M059J (cell line): ENCODE results near the gene CXCL14. TPM values are rescaled to one million over a fixed set of nuclear protein-coding genes. Genes with fewer than 3 reads are reported as not detected.
"Not testable (repeated sequence)": the region's sequence is repeated elsewhere in the genome, so short reads cannot be mapped to it uniquely, and the experiment has no call there.

Source experiments
- DNase-seq: peaks from one replicate; pipeline ENCODE4 v3.0.0-alpha.2; 2012; ENCODE audit warnings: low read depth
- total RNA-seq: library from RNA; depleted of rRNA; stranded (reverse); fragments of >200 nt; shearing (Covaris generic); gene quantifications from 2 replicates; pipeline ENCODE4 v1.2.3, GENCODE V29; 2014; rRNA removed

Gene CXCL14
- total RNA-seq, 1 experiment from 2014 or later, result 0.62 TPM

DNA sequence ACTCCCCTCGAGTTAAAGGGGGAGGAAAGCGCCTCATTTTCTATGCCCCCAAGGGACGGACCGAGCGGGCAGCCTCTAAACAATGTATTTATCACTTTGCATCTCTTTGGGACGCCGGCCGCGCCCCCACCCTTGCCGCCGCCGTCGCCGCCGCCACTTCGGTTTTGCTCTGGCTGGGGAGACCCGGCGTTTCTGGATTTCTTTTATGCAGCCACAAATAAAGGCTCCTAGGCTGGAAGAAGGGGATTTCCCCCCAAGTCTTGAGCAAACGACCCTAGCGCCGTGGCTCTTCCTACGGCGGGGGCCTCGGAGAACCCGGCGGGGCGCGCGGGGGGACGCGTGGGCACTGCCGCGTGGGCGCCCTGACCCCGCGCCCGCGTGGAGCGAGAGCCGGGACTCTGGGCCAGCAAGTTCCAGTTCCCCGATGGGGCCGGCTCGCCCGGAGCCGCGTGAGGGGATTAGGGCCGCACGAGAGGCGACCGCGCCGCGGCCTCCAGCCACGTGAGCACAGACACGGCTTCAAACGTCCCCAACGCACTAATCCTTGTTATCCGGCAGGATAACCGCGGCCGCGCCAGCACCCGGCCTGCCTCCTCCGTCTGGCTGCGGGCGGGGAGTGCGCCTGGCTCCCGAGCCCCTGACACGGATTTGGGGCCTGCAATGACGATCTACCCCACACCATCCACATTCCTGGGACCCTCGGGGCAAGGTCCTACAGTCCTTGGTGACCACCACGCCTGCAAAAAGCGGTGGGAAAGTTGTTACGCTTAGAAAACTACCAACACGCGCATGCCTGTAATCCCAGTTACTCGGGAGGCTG, 35.1 kb downstream of the CXCL14 start:
- DNase-seq, result no peak

DNA sequence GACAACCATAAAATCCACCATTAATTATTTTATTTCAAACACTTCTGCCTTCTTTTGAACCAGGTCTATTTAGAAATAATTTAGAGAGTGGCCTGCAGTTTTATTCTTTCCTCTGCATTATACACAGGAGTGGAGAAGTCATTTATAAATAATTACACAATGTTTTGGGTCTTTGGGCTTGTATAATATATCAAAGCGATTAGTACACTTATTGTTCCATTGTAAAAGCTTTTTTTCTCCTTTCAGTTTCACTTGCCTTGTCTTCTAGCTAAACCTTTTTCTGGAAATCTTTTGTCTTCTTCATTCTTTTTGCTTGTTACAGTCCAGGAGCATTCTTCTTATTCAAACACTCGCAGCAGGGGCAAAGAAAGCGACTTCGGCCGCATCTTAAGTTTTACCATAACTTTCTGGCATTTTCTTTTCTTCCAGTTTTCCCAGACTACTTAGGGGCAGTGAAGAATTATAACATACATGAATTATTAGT, 35.7 kb downstream of the CXCL14 start:
- no peak for DNase-seq

DNA sequence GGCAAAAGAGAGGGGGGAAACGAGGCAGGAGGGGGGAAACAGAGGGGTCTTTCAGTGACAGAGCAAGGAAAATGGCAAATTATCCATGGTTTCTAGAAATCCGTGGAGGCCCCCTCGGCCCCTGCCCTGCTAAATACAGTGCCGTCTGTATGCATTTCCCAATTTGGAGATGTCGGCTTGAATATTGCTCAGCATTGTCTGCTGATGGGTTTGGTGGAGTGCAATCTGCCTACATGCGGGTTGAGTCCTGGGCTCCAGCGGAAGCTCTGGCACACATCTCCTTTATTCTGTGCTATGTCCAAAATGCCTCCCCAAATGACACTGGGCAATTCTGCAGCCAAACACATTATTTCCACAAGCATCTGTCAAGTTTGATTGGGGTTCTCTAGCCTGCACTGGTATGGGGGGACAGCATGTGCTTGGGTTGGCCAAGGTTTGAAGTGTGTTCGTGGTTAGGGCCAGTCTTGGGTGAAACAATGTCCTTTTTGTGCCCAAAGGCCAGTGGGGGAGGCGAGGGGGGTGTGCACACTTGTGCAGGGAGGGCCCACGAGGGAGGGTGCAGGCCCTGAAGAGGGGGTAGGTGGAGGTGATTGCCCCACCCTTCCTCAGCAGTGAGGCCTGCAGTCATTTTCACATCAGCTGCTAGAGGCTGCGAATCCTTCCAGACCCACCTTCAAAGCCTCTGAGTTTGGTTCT, 36.8 kb downstream of the CXCL14 start:
- no peak for DNase-seq

DNA sequence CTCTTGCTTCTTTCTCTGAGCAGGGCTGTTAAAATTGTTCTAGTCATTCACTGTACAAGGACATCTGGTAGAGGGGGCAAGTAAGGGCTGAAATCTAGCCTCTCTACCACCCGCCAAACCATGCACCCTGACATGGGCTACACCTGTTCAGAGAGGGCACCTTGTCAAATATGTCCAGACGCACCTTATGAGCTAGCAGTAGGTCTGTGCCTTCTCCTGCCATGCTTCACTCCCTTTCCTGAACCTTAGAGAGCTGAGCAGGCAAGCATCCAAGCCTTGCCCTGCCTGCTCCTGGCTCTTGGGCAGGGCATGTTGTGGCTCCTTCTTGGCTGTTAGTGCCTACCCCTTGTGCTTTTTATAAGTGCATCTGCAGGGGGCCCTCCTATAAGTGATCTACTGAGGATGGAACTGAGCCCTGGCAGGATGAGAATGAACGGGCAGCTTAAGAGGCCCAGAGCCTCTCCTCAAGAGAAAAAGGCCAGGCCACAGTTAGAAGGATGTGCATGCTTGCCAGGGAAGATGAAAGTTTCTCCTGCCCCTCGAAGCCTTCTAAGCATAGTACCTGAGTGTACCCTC, 39.3 kb downstream of the CXCL14 start:
- DNase-seq, result no peak

DNA sequence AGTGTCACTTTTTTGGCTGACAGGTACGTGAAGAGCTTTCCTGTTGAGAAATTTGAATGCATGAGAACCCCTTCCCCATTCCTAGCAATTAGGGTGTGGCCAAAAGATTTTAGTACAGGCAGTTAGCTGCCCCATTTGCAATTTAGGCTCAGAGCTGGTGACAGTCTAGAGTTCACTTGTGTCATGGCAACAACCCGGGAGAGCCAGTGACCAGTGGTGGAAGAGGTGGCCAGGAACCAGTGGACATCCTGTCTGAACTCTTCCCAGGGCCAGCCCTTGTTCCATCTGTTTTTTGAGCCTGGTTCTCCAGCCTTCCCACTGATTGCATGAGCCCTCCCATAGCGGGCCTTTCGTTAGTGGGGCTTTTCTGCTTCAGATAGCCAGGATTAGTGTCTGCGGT, 40.5 kb downstream of the CXCL14 start:
- DNase-seq, result no peak

DNA sequence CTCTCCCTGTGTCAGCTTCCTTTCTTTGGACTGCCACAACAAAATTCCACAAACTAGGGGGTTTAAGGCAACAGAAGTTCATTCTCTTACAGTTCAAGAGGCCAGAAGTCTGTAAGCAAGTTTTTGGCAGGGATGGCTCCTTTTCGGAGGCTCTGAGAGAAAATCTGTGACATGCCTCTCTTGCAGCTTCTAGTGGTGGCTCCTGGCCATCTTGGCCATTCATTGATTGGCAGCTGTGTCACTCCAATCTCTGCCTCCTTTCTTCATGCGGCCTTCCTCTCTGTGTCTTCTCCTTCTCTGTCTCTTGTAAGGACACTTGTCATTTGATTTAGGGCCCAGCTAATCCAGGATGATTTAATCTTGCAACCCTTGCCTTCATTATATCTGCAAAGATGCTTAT, 41.0 kb downstream of the CXCL14 start:
- DNase-seq, result no peak

DNA sequence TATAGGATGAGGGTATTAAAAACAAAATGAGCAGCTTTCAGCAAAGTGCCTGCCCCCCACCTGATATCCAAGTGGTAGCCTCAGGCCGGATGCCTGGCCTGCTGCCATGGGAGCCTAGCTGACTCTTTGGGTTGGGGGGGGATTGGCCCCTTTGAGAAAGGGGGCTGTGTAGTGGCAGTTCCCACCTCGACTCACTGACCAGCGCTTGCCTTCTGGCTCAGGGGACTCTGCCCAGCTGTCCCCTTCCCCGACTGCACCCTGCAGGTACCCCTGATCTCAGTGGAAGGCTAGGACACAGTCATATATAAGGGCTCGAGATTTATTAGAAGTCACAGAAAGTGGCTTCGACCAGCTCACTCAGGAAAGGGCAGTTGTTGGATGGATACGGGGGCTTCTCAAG, 41.5 kb downstream of the CXCL14 start:
- no peak for DNase-seq

DNA sequence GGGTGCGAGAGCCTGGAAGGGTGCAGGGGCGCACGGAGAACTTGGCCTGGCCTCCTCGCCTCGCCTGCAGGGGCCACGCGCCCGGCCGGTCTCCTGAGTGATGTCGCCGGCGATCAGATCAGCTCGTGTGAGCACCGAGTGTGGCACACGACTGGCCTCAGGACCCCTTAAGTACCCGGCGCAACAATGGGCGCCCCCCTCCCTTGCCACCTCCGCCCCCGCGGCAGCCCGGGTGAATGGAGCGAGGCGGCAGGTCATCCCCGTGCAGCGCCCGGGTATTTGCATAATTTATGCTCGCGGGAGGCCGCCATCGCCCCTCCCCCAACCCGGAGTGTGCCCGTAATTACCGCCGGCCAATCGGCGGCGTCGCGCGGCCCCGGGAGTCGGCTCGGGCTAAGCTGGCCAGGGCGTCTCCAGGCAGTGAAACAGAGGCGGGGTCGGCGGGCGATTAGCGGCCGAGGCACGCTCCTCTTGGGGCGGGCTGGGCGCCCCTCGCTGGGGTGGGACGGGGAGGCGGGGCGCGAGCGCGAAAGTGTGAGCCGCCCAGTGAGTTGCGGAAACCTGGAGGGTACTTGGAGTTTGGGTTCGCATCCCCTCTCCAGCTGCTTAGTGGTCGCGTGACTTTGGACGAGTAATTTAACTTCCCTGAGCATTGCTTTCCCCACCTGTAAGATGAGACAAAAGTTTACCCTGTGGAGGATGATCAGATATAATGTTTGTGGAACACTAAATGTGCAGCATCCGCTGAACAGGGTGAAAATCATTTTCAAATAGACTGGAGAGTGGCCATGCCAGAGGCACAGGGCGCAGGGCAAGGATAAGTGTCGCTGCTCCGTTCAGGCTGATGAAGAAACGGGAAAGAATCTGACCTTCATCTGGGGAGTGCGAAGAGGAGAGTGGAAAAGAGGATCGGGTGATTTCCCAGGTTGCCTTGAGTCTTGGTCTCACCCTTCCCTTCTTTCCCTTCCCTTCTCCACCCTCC, 42.7 kb downstream of the CXCL14 start, which contains the start of gene NEUROG1:
NEUROG1 (minus strand) TSS at position 145 of the 982 bp plus-strand sequence. CDS start 274 bp downstream, outside the sequence.
- DNase-seq, result no peak

DNA sequence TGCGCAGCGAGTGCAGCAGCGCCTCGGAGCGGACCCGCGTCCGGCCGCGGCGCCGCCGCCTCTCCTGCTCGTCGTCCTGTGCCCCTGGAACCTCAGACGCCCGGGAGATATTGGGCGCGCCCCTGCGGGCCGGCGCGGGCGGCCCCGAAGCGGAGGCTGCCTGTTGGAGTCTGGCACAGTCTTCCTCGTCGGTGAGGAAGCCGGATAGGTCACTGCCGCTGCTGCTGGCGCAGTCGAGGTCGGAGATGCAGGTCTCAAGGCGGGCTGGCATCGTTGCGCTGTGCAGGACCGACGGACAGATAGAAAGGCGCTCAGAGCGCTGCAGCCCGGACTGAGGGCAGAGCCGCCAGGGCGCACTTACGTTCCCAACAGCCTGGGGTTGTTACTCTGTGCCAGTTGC, 43.4 kb downstream of the CXCL14 start:
- no peak for DNase-seq

DNA sequence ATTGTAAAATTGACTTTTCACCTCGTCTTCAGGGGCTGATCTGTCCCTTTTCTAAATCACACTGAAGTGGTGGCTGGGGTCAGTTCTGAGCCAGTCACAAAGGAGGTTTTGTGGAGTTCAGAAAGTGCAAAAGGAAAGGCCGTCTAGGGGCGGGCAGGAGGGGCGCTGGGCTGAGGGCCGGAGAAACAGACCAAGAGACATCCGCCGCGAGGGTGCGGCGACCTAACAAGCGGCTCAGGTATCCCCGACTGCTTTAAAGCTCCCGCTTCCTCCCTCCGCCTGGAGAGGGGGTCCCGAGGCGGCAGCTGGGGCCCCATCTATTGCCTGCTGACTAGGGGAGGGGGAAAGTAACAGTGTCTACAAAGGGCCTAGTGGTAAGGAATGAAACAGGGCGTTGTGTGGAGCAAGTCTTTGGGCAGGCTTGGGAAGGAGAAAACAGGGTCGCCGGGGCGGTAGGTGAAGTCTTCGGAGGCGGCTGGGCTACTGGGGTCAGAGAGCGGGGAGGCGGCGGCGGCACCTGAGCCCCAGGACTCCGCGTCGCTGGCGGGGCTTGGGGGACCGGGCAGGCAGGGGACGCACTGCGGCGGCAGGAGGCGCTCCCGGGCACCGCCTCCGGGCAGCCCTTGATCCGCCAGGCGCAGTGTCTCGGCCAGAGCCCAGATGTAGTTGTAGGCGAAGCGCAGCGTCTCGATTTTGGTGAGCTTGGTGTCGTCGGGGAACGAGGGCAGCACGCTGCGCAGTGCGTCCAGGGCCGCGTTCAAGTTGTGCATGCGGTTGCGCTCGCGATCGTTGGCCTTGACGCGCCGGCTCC, 44.0 kb downstream of the CXCL14 start:
- DNase-seq, result no peak

DNA sequence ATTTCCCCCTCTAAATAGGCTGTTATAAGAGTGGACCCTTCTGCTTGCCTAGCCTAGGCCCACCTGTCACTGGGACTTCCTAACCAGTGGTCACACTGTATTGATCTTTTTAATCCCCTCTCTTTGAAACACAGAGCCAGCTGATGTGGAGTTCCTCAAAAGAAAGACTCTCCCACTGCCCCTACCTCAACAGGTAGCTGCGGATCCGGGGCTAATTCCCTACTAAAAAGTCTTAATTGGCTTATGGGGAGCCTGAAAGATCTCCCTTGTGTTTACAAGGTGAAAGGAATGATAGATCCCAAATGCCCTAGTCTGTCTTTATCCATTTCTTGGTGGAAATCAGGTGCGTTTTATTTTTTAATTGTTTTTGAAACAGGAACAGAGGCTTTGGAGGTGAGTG, 45.0 kb downstream of the CXCL14 start:
- DNase-seq, result no peak

DNA sequence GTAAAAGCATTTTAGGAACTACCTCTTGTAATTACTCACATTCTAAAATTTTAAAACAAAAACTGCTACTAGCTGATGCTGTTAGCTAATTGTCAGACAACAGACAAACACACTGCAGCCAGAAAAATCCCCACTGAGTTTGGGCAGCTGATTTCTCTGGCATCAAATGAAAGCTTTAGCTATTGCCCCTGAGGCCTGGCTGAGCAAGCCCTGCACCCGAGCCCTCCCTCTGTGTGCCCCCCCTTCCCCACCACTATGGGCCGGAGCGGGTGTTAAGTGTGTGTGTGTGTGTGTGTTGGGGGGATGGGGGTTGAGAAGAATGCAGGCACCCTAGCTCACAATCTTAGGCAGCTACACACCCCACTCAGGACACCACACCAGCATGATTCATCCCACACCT, 45.5 kb downstream of the CXCL14 start:
- DNase-seq, result no peak

DNA sequence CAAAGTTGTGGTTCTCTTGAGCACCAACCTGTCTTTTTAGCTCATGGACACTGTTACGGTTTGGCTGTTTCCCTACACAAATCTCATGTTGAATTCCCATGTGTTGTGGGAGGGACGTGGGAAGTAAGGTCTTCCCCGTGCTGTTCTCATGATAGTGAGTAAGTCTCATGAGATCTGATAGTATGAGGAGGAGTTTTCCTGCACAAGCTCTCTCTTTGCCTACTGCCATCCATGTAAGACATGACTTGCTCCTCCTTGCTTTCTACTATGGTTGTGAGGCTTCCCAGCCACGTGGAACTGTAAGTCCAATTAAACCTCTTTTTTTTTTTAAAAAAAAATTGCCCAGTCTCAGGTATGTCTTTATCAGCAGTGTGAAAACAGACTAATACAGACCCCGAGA, 49.2 kb downstream of the CXCL14 start:
- not testable (repeated sequence) for DNase-seq

DNA sequence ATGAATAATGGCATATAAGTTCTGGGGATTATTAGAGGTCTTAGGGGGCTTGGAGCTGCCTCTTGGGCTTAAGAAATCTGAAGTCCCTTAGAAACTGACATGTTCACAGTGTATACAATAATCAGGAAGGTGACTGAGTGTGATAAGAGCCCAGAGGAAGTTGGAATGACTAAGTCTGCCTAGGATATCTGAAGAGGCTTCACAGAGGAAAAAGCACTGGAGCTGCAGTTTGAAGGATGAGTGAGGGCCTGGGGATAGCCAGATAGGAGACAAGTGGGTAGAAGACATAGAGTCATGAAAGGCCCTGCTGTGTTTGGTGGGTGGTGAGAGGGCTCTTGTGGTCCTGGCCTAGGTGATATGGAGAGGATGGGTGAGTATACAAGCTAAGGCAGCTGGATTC, 51.9 kb downstream of the CXCL14 start:
- DNase-seq, result no peak

DNA sequence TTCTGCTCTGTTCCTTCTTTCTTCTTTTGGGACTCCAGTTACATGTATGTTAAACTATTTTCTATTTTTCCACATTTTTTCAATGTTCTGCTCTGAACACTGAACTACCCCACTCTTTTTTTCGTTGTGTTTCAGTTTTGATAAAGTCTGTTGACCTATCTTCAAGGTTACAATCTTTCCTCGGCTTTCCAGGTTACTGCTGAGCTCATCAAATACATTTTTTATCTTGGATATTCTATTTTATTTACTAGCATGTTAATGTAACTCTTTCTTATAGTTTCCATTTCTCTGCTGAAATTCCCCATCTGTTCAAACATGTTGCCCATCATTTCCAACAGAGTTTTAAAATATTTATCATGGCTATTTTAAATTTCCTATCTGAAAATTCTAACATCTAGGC, 56.8 kb downstream of the CXCL14 start:
- DNase-seq, result no peak

Other genes starting within 250 kb of the CXCL14 start
- 349 and 422 TPM in 2 replicates for gene MACROH2A1, start 179.8 kb downstream of the CXCL14 start, total RNA-seq
- not detected in 2 replicates for gene DCANP1, start 131.6 kb downstream of the CXCL14 start, total RNA-seq
- not detected in 2 replicates for gene TIFAB, start 126.6 kb downstream of the CXCL14 start, total RNA-seq
- gene NEUROG1, start 43.0 kb downstream of the CXCL14 start, total RNA-seq, result not detected in 2 replicates